BLaER1 (cell line): Measurements from ENCODE around the gene CASKIN2.
"Not testable (repeated sequence)": the region's sequence is repeated elsewhere in the genome, so short reads cannot be mapped to it uniquely, and the experiment has no call there.

Experiments
- H3K27ac ChIP-seq: shearing (Covaris generic); formaldehyde crosslinking; 2 replicates; pipeline ENCODE4 v1.8.1; 2022
- H3K27me3 ChIP-seq: shearing (Covaris generic); formaldehyde crosslinking; 2 replicates; pipeline ENCODE4 v1.8.1; 2022
- H3K36me3 ChIP-seq: shearing (Covaris generic); formaldehyde crosslinking; 2 replicates; pipeline ENCODE4 v1.8.1; 2022
- H3K4me1 ChIP-seq: shearing (Covaris generic); formaldehyde crosslinking; 2 replicates; pipeline ENCODE4 v1.8.1; 2022
- H3K4me2 ChIP-seq: shearing (Covaris generic); formaldehyde crosslinking; 2 replicates; pipeline ENCODE4 v1.8.1; 2022
- H3K4me3 ChIP-seq: shearing (Covaris generic); formaldehyde crosslinking; 2 replicates; pipeline ENCODE4 v1.8.1; 2022
- H3K9ac ChIP-seq: shearing (Covaris generic); formaldehyde crosslinking; 2 replicates; pipeline ENCODE4 v1.8.1; 2022
- H3K9me3 ChIP-seq: shearing (Covaris generic); formaldehyde crosslinking; 2 replicates; pipeline ENCODE4 v1.8.1; 2022
- H4K20me1 ChIP-seq: shearing (Covaris generic); formaldehyde crosslinking; 2 replicates; pipeline ENCODE4 v1.8.1; 2022
- Cebpa-rat ChIP-seq: shearing (Covaris generic); IDR thresholded peaks from 2 replicates; pipeline ENCODE4 v1.8.1; 2022

The CASKIN2 gene

GRCh38 chr17:75521951-75522727 lies 6.8 kb upstream of the CASKIN2 start:
- no peak overlapping the region for H3K9ac ChIP-seq
- H3K4me1 ChIP-seq, result peaks cover 41% of the 10 kb centered on the region
- H3K4me3 ChIP-seq, result no peak overlapping the region
- TF ChIP-seq Cebpa-rat, result no peak
- H3K27me3 ChIP-seq, result peaks cover 13% of the 10 kb centered on the region; the same call in 1 of the 2 replicates
- no peak overlapping the region for H3K4me2 ChIP-seq
- H4K20me1 ChIP-seq, result peaks cover 41% of the 10 kb centered on the region
- no peak overlapping the region for H3K27ac ChIP-seq
- peaks cover 59% of the 10 kb centered on the region for H3K36me3 ChIP-seq
- no peaks in the 10 kb centered on the region for H3K9me3 ChIP-seq

GRCh38 chr17:75521290-75521689 lies 6.0 kb upstream of the CASKIN2 start:
- Histone ChIP-seq H3K4me1 (peaks cover 34% of the 10 kb centered on the region), H3K27ac (no peak overlapping the region), H3K9ac (no peak overlapping the region), H3K27me3 (peaks cover 5% of the 10 kb centered on the region; the same call in 1 of the 2 replicates), H4K20me1 (peaks cover 38% of the 10 kb centered on the region), H3K4me2 (no peak overlapping the region), H3K9me3 (no peaks in the 10 kb centered on the region), H3K36me3 (peaks cover 59% of the 10 kb centered on the region), H3K4me3 (no peak overlapping the region)
- no peak for TF ChIP-seq Cebpa-rat

- H3K27ac ChIP-seq, H3K4me2 ChIP-seq, H3K4me3 ChIP-seq, H3K9ac ChIP-seq, H3K9me3 ChIP-seq, H3K27me3 ChIP-seq: not testable (repeated sequence)
- peaks cover 33% of the 10 kb centered on the region for H4K20me1 ChIP-seq
- H3K36me3 ChIP-seq, result peaks cover 59% of the 10 kb centered on the region
- peaks cover 29% of the 10 kb centered on the region for H3K4me1 ChIP-seq
These were observed 5.1 kb upstream of the CASKIN2 start for GRCh38 chr17:75520413-75520812.

- Histone ChIP-seq H3K4me1 (peaks cover 24% of the 10 kb centered on the region), H3K27me3 (no peaks in the 10 kb centered on the region), H3K4me2 (peak overlapping the region; percentile 97), H3K9ac (no peak overlapping the region; the same call in 1 of the 2 replicates), H3K9me3 (no peaks in the 10 kb centered on the region), H3K27ac (no peak overlapping the region), H4K20me1 (peaks cover 38% of the 10 kb centered on the region), H3K4me3 (no peak overlapping the region), H3K36me3 (peaks cover 55% of the 10 kb centered on the region)
- TF ChIP-seq Cebpa-rat, result no peak
These were observed 3.7 kb upstream of the CASKIN2 start for GRCh38 chr17:75518983-75519537.

GRCh38 chr17:75518201-75518600 lies 2.9 kb upstream of the CASKIN2 start:
- H3K4me1 ChIP-seq, result peaks cover 32% of the 10 kb centered on the region
- no peak for TF ChIP-seq Cebpa-rat
- H3K4me2 ChIP-seq, result peak overlapping the region; percentile 97
- H3K27me3 ChIP-seq, result no peaks in the 10 kb centered on the region
- H3K4me3 ChIP-seq, result no peak overlapping the region
- H3K9me3 ChIP-seq, result no peaks in the 10 kb centered on the region
- peaks cover 47% of the 10 kb centered on the region for H4K20me1 ChIP-seq
- peak overlapping the region; percentile 0; the same call in 1 of the 2 replicates for H3K9ac ChIP-seq
- peaks cover 53% of the 10 kb centered on the region for H3K36me3 ChIP-seq
- H3K27ac ChIP-seq, result no peak overlapping the region

GRCh38 chr17:75517297-75517865 lies 2.0 kb upstream of the CASKIN2 start:
- no peak for TF ChIP-seq Cebpa-rat

GRCh38 chr17:75516619-75517296 lies 1.4 kb upstream of the CASKIN2 start:
- Histone ChIP-seq H3K9ac (peak overlapping the region; percentile 86), H3K27ac (peak overlapping the region; percentile 71), H4K20me1 (peaks cover 55% of the 10 kb centered on the region)

More at GRCh38 chr17:75517297-75517865, 2.0 kb upstream of the CASKIN2 start:
- Histone ChIP-seq H3K36me3 (peaks cover 50% of the 10 kb centered on the region), H3K9me3 (no peaks in the 10 kb centered on the region), H3K4me1 (peaks cover 40% of the 10 kb centered on the region), H4K20me1 (peaks cover 54% of the 10 kb centered on the region), H3K27me3 (no peaks in the 10 kb centered on the region), H3K9ac (peak overlapping the region; percentile 86), H3K27ac (peak overlapping the region; percentile 71), H3K4me2 (peak overlapping the region; percentile 97), H3K4me3 (peak overlapping the region; percentile 97)

GRCh38 chr17:75516255-75516618 lies 900 bp upstream of the CASKIN2 start, which contains the start of gene TSEN54:
Gene TSEN54, plus strand, starts transcription at chr17:75516528. Its CDS starts 33 bp downstream, at chr17:75516561.
- TF ChIP-seq Cebpa-rat, result no peak
- Histone ChIP-seq H3K27me3 (no peaks in the 10 kb centered on the region), H4K20me1 (peaks cover 61% of the 10 kb centered on the region), H3K9ac (peak within 1 kb of the TSS; percentile 91), H3K36me3 (peaks cover 50% of the 10 kb centered on the region), H3K4me1 (peaks cover 52% of the 10 kb centered on the region), H3K27ac (peak within 1 kb of the TSS; percentile 91), H3K4me3 (peak within 1 kb of the TSS; percentile 97), H3K9me3 (no peaks in the 10 kb centered on the region), H3K4me2 (peak within 1 kb of the TSS; percentile 97)

More at GRCh38 chr17:75516619-75517296, 1.4 kb upstream of the CASKIN2 start:
- TF ChIP-seq Cebpa-rat, result no peak
- Histone ChIP-seq H3K9me3 (no peaks in the 10 kb centered on the region), H3K4me2 (peak overlapping the region; percentile 97), H3K4me1 (peaks cover 47% of the 10 kb centered on the region), H3K4me3 (peak overlapping the region; percentile 97), H3K27me3 (no peaks in the 10 kb centered on the region), H3K36me3 (peaks cover 50% of the 10 kb centered on the region)

GRCh38 chr17:75514919-75515495 lies 330 bp downstream of the CASKIN2 start:
- Histone ChIP-seq H3K4me2 (peak overlapping the region; percentile 97), H3K9ac (peak overlapping the region; percentile 91), H3K36me3 (peaks cover 51% of the 10 kb centered on the region), H3K27ac (peak overlapping the region; percentile 91), H3K27me3 (no peaks in the 10 kb centered on the region), H3K4me1 (peaks cover 64% of the 10 kb centered on the region), H4K20me1 (peaks cover 73% of the 10 kb centered on the region), H3K9me3 (no peaks in the 10 kb centered on the region), H3K4me3 (peak overlapping the region; percentile 97)
- TF ChIP-seq Cebpa-rat, result no peak
